8988T (cell line): ENCODE data around the gene LCN2.
"Not testable (repeated sequence)": the region's sequence is repeated elsewhere in the genome, so short reads cannot be mapped to it uniquely, and the experiment has no call there.

Source experiments
- DNase-seq: peaks from one replicate; pipeline ENCODE4 v3.0.0; 2011

LCN2 gene

DNA sequence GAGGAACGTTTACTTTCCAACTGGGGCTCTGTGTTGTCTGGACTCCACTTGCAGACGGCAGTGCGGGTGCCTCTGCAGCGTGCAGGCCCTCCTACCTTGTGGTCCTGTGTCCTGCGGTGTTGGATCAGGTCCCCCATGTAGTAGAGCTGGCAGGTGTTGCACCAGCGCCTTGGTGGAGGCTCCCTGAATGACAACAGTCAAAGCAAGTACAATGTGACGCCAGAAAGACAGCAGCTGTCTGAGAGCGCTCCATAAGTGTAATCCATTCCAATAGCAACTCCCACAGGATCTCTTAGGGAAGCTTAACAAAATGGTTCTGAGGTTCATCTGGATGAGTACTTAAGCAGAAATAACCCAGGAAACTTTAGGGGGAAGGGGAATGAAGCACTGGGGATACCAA, 20.7 kb downstream of the LCN2 start:
- DNase-seq, result no peak

DNA sequence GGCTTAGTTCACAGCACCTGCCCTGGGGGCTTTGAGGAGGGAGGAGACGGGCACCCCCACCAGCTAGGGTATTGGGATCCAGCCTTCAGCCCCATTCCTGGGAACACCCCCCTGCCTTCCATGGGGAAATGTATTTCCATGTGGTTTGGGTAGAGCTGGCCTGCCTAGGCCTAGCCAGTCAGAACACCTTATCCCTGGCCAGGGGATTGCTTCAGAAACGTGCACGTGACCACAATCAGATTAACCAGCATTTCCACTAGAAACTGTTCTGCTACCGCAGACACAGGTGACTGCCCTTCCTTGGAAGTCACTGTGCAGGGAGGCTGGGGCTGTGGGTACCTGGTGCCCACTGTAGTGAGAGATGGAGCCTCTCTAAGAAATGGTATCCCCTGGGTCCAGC, 24.8 kb downstream of the LCN2 start:
- DNase-seq, result no peak

DNA sequence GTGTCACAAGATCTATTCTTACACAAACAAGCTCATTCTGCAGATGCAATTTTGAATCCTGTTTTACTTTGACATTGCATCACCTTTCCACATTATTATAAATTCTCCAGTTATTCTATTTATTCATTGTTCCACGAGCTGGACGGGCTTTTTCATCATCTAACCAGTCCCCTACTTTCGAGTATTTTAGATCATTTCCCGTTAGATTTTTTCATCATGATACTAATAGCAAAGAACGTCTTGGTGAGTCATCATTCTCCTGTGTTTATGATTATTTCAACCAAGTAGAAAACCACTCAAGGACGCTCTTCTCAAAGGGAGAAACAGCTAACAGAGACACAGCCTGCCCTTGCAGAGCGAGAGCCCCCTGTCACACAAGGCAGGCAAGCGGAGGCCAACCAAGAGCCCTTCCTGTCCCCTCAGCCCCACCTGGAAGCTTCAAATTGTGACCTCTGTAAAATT, 25.9 kb downstream of the LCN2 start:
- DNase-seq, result no peak

DNA sequence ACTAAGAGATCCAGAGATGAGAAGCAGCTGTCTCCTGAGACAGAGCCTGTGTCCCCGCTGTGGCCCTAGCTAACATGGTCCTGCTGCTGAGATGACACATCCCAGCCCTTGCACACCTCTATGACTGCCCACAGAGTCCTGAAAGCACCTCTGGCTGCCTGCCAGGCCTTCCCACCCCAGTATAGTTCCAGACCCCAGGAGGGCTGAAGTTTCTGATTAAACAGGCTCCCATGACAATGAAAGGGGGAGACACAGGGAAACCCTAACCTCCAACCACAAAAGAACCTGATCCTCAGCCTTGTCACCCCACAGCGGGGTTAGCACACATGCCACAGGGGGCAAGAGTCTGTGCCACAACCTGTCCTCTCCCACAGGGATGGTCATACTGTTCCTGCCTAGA, 26.5 kb downstream of the LCN2 start:
- no peak for DNase-seq

DNA sequence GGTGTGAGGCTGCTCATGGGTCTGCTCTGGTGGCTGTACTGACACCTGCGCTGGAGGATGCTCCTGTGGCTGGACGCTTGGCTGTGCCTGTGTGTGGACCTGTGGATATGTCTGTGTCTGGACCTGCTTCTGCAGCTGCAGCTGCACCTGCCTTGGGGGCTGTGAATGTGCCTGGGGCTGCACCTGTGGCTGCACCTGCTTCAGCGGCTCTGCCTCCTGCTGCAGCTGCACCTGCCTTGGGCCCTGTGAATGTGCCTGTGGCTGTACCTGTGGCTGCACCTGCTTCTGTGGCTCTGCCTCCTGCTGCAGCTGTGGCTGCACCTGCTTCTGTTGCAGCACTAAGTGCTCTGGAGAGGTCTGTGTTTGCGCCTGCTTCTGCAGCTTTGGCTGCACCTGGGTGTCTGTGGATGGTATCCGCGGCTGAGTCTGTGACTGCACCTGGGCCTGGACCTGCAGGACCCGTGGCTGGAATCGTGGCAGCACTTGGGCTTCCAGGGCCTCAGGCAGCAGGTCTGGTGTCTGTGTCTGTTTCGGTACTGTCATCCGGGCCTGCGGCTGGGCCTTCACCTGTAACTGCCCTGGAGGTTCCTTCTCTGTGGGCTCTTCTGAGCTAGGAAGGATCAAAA, 29.7 kb downstream of the LCN2 start:
- no peak for DNase-seq

DNA sequence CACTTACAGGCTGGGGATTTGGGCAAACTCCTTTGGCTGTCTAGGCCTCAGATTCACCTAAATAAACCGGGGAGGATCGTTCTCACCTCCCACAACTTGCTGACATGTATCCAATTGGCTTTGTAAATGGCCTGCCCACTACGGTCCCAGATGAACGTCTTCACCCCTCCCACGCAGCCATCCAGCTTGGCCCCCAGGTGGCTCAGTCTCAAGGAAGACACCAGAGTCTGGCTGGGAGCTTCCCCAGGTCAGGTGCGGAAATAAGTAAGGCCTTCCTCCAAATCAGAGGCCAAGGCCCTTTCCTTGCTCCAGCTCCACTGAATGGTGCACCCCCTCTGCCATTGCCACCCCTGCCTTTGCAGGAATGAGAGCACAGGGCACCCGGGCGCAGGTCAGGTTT, 30.7 kb downstream of the LCN2 start:
- no peak for DNase-seq

DNA sequence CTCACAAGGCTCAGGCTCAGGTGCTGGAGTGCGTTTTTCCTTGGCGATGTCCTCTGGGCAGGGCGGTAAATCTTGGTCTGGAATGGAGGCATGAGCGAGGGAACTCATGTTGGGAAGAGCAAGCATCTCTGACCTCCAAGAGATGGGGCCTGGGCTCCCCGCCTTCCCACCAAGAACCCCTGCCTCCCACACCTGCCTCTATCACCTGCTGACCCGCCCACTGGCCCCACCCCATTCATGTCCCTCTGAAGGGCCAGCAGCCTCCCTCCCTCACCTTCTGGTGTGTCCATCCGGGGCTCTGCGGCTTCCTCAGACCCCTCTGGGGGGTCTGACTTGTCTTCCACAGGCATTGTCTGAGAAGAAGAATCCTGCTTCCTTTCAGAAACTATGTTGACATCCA, 31.2 kb downstream of the LCN2 start:
- no peak for DNase-seq

DNA sequence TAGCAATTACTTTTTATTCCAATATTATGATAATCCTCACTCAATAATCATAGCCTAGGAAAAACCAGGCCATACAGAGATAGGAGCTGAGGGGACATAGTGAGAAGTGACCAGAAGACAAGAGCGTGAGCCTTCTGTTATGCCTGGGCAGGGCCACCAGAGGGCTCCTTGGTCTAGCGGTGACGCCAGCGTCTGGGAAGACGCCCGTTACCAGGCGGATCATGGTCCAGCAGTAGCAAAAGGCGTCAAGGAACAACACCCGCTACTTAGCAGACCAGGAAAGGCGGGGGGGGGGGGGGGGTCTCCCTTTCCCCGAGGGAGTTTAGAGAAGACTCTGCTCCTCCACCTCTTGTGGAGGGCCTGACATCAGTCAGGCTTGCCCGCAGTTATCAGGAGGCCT, 32.2 kb downstream of the LCN2 start:
- DNase-seq, result not testable (repeated sequence)

DNA sequence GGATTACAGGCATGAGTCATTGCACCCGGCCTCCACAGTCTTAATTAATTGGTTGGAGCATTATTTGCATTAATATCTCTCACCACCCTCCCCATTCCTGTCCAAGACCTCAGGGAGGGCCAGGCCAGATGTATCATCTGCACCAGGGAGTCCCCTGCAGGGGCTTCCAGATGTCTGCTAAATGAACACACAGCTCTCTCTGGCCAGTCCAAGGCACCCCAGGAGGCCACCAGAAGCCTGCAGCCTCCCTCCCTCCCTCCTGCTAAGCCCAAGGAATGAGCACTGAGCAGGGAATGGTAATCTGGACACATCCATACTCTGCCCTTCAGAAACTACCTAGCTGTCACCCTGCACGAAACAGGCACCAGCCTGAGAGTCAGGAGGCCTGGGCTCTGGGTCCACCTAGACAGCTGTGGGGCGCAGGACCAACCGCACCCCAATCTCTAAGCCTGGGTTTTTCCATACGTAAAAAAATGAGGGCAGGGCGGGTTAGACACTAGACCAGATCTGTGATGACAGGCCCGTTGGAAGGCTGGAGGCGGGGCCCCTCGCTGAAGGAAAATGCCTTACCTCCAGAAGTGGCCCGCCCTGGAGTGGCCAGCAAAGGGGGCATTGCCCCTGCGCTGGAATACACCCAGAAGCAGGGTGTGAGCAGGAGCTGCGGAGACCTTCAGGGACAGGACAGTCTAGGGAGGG, 33.8 kb downstream of the LCN2 start:
- DNase-seq, result no peak

DNA sequence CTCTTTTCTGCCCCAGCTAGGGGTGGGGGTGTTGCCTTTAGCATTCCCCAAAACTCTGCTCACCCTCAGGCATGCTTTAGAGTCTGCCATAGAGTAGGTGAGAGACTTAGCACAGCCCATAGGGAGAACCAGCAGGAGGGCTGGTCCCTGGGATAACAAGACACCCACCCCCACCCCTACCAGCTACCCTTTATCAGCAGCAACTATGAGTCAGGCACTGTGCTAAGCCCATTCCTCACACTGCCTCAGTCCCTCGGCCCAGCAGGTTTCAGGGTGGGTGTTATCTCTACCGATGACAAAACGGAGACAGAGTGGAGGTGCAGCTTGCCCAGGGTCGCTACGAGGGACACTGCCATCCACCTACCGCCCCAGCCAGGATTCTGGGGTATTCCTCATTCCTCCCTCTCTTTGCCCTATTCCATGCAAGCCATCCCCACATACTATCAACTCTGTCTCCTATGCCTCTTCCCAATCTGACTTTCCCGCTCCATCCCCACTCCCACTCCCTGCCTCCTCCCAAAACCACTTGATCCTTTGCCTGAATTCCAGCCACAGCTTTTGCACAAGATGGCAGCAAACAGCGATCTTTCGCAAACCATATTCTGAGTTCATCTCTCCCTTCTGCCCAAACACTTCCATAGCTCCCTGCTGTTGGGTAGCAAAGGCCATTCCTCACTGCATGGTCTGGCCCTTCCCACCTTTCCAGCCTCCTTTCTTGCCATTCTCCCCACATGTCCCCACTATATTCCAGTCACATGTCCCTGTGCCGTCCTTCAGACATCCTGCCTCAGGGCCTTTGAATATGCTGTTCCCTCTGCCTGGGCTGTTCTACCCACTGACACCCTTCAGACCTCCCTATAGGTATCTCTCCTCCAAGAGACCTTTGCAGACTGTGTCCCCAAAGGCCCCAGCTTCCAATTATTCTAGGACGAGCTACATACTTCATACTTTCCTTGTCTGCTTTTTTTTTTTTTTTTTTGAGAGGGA, 37.0 kb downstream of the LCN2 start:
- no peak for DNase-seq

DNA sequence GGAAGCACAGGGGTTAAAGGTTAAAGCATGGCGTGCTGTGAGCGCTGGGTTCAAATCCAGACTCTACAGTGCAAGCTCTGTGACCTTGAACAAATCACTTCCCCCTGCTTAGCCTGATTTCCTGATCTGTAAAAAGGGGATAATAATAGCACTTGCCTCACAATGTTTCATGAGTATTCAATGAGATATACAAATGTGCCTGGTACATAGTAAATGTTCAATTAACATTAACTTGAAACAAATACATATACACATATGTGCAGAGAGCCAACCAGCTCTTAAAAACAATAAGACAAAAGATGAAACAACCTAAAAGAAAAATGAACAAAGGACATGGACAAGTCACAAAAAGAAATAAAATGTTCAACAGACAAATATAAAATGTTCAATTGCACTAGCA, 38.1 kb downstream of the LCN2 start:
- DNase-seq, result no peak

DNA sequence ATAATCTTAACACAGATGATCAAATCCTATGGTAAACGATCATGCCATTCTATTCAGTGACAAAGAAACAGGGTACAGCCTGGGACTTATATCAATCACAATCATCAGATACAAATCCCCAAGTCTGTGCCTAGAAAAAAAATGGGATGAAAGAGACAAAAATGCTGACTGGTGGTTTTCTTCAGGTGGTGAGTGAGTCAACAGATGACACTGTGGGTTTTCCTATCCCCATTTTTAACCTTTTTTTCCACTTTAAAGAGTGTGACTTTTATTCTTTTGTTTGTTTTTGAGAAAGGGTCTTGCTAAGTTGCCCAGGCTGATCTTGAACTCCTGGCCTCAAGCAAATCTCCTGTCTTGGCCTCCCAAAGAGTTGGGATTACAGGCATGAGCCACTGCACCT, 39.0 kb downstream of the LCN2 start:
- no peak for DNase-seq

DNA sequence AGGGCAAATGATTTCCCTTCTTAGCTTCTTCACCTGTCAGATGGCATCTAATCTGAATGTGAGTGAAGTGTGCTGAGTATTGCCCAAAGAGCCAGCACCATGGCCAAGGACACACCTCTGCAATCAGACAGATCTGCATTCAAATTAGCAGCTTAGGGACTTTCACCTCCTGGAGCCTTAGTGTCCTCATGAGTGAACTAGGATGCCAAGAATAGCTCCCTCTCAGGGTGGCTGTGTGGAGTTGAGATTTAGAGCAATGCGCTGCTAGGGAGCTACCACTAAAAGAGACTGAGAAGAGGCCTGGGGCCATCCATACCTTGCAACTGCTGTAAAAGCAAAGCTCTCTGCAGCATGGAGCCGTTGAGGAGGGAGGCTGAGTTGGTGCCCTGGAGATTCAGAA, 40.8 kb downstream of the LCN2 start:
- DNase-seq, result no peak

DNA sequence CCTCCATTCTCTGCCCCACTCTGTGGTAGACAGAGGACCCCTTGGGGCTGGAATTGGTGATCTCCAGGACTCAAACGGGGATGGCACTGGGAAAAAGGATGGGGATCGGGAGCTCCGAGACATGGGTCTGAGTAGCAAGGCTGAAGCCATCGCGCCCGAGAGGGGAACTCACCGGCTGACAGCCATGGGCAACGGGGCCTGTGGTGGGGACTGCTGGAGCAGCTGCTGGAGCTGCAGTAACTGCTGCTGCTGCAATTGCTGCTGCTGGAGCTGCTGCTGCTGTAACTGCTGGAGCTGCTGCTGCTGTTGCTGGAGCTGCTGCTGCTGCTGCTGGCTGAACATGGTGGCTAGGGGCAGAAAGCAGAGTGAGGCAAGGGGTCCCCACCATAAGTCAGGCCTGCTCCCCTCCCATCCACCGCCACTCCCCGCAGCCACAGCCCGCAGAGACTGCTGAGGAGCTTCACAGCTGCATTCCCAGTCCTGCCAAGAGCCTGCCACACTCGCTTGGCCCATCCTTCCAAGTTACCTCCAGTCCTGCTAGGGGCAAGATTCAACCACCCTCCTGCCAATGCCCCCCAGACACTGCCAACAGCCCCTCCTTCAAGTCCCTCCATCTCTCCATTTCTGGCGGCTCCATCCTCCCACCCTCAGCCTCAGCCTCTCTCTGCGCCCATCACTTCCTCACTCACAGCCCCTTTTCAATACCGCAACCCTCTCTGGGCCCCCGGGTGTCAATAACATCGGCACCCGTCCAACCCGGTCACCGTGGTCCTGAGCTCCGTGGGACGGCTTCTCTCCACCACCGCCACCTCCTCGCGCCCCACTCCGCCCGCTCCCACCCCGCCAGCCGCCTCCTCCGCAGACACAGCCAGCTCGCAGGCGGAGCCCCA, 41.5 kb downstream of the LCN2 start:
- no peak for DNase-seq

DNA sequence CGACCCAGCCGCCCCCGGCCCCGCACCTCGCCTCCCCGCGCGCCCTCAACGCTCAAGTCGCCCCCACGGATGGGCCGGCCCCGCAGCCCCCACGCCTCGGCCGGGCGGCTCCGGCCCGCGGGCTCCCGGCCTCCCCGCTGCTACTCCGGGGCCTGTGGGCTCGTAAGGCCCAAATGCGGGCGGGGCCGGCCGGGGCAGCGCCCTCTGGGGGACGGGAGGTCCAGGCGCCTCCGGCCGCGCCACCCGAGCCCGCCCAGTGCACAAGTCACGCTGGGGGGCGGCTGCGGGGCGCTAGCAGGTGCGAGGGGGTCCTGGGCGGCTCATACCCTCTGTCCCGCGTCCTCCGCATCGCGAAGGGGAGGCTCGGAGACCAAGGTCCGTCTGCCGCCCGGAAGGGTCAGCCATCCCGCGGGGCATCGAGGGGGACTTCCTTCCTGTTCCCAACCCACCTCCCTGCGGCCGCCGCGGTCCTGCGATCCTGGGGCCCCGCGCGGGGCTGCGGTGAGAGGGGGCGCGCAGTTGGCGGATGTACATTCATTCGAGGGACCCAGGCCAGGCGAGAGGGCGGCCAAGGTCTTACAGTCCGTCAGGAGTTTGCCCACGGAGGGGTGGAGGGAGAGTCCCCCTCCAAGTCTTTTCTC, 42.3 kb downstream of the LCN2 start, which contains the start of gene CIZ1:
Gene CIZ1 (minus strand): TSS at position 167 of the 641 bp plus-strand sequence. CDS start 715 bp downstream, outside the sequence.
- DNase-seq, result peak; percentile 94

DNA sequence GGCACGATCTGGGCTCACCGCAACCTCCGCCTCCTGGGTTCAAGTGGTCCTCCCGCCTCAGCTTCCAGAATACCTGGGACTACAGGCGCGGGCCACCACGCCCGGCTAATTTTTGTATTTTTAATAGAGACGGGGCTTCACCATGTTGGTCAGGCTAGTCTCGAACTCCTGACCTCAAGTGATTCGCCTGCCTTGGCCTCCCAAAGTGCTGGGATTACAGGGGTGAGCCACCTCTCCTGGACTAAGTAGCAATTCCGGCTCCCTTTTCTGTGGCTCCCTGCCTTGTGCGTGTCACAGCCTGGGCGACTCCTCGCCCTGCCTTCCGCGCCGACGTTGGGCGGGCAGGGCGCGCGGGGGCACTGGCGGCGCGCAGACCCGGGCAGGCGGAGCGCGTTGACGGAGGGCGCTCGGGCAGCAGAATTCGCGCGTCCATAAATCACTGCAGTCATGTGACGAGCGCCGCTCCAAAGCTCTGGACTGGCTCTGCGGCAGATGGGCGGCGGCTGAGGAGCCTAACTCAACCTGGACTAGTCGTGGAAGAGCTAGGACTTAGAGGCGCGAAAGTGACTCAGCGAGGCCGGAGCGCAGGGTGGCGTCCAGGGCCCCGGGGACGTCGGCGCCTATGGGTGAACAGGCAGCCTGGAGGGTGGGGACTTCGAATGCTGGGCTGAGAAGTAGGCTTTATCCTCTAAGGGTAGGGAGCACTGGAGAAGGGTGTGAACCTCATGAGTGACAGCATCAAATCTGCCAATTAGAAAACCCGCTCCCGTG, 43.5 kb downstream of the LCN2 start:
- peak; percentile 65 for DNase-seq

DNA sequence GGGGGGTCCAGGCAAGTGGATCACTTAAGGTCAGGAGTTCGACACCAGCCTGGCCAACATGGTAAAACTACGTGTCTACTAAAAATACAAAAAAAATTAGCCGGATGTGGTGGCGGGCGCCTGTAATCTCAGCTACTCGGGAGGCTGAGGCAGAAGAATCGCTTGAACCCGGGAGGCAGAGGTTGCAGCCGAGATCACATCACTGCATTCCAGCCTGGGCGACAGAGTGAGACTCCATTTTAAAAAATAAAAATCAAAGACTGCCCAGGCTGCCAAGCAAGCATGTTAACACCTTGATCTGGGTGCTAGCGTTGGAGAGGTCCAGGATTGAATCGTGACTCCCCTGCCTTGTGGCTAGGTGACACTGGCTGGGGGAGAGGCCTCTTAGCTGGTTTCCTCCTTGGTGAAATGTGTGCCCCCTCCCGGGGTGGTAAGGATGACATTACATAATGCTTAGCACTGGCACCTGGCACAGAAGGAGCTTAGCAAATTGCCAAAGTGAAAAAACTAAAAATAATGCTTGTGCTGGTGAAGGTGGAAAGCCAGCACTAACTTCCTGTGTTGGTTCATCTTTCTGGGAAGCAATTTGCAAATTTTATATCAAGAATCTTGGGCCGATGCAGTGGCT, 44.3 kb downstream of the LCN2 start:
- no peak for DNase-seq

DNA sequence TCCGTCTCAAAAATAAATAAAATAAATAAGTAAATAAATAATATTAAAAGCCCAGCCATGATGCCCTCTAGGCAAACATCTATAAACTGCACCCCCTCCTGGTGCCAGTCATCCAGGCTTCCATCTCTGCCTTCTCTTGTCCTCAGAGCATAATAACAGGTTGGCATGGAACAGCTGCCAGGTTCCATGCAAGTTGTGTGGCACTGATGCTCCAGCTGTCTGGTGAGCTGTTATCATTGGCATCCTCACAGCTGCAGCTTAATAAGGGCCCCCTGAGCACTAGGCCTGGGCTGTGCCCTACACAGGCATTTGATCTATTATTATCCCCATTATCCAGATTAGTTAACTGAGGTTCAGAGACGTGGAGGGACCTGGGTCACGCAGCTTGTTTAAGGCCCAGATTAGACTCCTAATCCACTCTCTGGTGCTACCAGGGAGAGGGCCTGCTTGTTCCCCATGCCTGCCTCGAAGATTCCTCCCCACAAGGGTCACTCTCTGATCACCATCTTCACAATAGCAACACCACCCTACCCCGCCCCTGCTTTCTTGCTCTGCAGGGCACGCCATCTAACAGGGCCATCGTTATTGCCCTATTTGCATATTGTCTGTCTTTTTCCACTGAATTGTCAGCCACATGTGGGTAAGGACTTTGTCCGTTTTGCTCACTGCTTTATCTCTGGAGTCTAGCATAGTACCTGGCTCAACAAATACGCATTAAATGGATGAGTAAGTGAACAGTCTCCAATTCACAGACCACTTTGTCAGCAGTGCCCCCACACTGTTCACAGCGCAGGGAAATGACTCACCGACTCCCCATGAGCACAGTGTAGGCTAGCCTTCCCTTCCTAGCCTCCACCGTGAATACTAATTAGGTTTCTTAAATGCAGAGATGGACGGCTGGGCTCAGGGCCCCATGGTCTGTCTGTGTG, 52.5 kb downstream of the LCN2 start:
- DNase-seq, result no peak

DNA sequence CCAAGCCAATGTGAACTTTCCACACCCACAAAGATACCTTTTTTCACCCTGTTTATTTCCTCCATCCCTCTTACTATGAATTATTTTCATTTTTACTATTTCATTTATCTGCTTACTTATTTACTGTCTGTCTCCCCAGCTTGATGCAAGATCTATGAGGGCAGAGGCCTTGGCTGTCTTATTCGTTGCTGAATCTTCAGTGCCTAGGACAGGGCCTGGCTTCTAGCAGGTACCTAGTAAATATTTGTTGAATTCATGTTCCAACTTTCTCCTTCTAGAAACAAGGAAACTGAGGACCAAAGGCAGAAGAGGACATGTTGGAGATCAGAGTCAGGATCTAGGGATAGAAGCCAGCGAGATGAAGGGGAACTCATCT, 53.4 kb downstream of the LCN2 start:
- DNase-seq, result no peak
